ENCODE data around the gene AURKA. TPM values are rescaled to one million over a fixed set of nuclear protein-coding genes. Genes with fewer than 3 reads are reported as not detected.
"Not testable (repeated sequence)": the region's sequence is repeated elsewhere in the genome, so short reads cannot be mapped to it uniquely, and the experiment has no call there.

AURKA gene
- total RNA-seq, 1 experiment from 2014 or later: 46.8 TPM

- no peaks in the 10 kb centered on the region for H3K4me1 ChIP-seq (ENCODE audit: low read length)
- H3K36me3 ChIP-seq (ENCODE audit: insufficient read depth, low read length): no peaks in the 10 kb centered on the region
- H3K79me2 ChIP-seq (ENCODE audit: low read length): no peaks in the 10 kb centered on the region
- H4K20me1 ChIP-seq (ENCODE audit: insufficient read depth, low read depth, low read length): no peaks in the 10 kb centered on the region
- no peak overlapping the region for H3K4me2 ChIP-seq (ENCODE audit: low read depth, low read length, poor library complexity, severe bottlenecking)
- H3K4me3 ChIP-seq (ENCODE audit: low read length): no peak overlapping the region
- no peaks in the 10 kb centered on the region for H3K9me2 ChIP-seq (replicated peaks; ENCODE audit: insufficient read depth, low read length)
- no peak overlapping the region for H2AFZ ChIP-seq (ENCODE audit: low read length)
- H3K27me3 ChIP-seq (ENCODE audit: low read length): no peaks in the 10 kb centered on the region
- no peak overlapping the region for H3K9ac ChIP-seq (ENCODE audit: low read length)
- H3K27ac ChIP-seq (ENCODE audit: low read length): no peak overlapping the region
- no peak for DNase-seq
- no peaks in the 10 kb centered on the region for H3K9me3 ChIP-seq (ENCODE audit: low read length)
These were observed 44.2 kb downstream of the AURKA start for GRCh38 chr20:56347628-56348304.

- Histone ChIP-seq H3K9me3 (ENCODE audit: low read length) (no peaks in the 10 kb centered on the region), H4K20me1 (ENCODE audit: insufficient read depth, low read depth, low read length) (no peaks in the 10 kb centered on the region), H3K4me3 (ENCODE audit: low read length) (no peak overlapping the region), H3K4me2 (ENCODE audit: low read depth, low read length, poor library complexity, severe bottlenecking) (no peak overlapping the region), H3K9me2 (replicated peaks; ENCODE audit: insufficient read depth, low read length) (no peaks in the 10 kb centered on the region), H3K27ac (ENCODE audit: low read length) (no peak overlapping the region), H3K9ac (ENCODE audit: low read length) (no peak overlapping the region), H3K79me2 (ENCODE audit: low read length) (no peaks in the 10 kb centered on the region), H3K4me1 (ENCODE audit: low read length) (no peaks in the 10 kb centered on the region), H2AFZ (ENCODE audit: low read length) (no peak overlapping the region), H3K27me3 (ENCODE audit: low read length) (no peaks in the 10 kb centered on the region), H3K36me3 (ENCODE audit: insufficient read depth, low read length) (no peaks in the 10 kb centered on the region)
- DNase-seq: no peak
These were observed 46.1 kb downstream of the AURKA start for GRCh38 chr20:56345911-56346310.

- no peaks in the 10 kb centered on the region for H3K9me3 ChIP-seq (ENCODE audit: low read length)
- H4K20me1 ChIP-seq (ENCODE audit: insufficient read depth, low read depth, low read length): no peaks in the 10 kb centered on the region
- DNase-seq: peak; percentile 16
- H3K4me3 ChIP-seq (ENCODE audit: low read length): no peak overlapping the region
- no peaks in the 10 kb centered on the region for H3K27me3 ChIP-seq (ENCODE audit: low read length)
- no peaks in the 10 kb centered on the region for H3K36me3 ChIP-seq (ENCODE audit: insufficient read depth, low read length)
- no peaks in the 10 kb centered on the region for H3K4me1 ChIP-seq (ENCODE audit: low read length)
- no peak overlapping the region for H3K9ac ChIP-seq (ENCODE audit: low read length)
- no peak overlapping the region for H3K27ac ChIP-seq (ENCODE audit: low read length)
- H3K9me2 ChIP-seq (replicated peaks; ENCODE audit: insufficient read depth, low read length): no peaks in the 10 kb centered on the region
- no peaks in the 10 kb centered on the region for H3K79me2 ChIP-seq (ENCODE audit: low read length)
- H2AFZ ChIP-seq (ENCODE audit: low read length): no peak overlapping the region
- H3K4me2 ChIP-seq (ENCODE audit: low read depth, low read length, poor library complexity, severe bottlenecking): no peak overlapping the region
These were observed 48.1 kb downstream of the AURKA start for GRCh38 chr20:56343861-56344381.

GRCh38 chr20:56342783-56343182 lies 49.2 kb downstream of the AURKA start:
- Histone ChIP-seq H3K27me3 (ENCODE audit: low read length) (no peaks in the 10 kb centered on the region), H3K9me2 (replicated peaks; ENCODE audit: insufficient read depth, low read length) (no peaks in the 10 kb centered on the region), H3K79me2 (ENCODE audit: low read length) (no peaks in the 10 kb centered on the region), H3K9ac (ENCODE audit: low read length) (no peak overlapping the region), H3K4me1 (ENCODE audit: low read length) (no peaks in the 10 kb centered on the region), H3K4me3 (ENCODE audit: low read length) (no peak overlapping the region), H3K9me3 (ENCODE audit: low read length) (no peaks in the 10 kb centered on the region), H3K27ac (ENCODE audit: low read length) (no peak overlapping the region), H3K4me2 (ENCODE audit: low read depth, low read length, poor library complexity, severe bottlenecking) (no peak overlapping the region), H2AFZ (ENCODE audit: low read length) (no peak overlapping the region), H4K20me1 (ENCODE audit: insufficient read depth, low read depth, low read length) (no peaks in the 10 kb centered on the region), H3K36me3 (ENCODE audit: insufficient read depth, low read length) (no peaks in the 10 kb centered on the region)
- peak; percentile 27 for DNase-seq

GRCh38 chr20:56336709-56337108 lies 55.3 kb downstream of the AURKA start:
- not testable (repeated sequence) for H3K9ac ChIP-seq (ENCODE audit: low read length); H3K36me3 ChIP-seq (ENCODE audit: insufficient read depth, low read length); H3K9me2 ChIP-seq (replicated peaks; ENCODE audit: insufficient read depth, low read length); H3K4me1 ChIP-seq (ENCODE audit: low read length); H4K20me1 ChIP-seq (ENCODE audit: insufficient read depth, low read depth, low read length); H3K4me3 ChIP-seq (ENCODE audit: low read length); H3K27ac ChIP-seq (ENCODE audit: low read length); H3K27me3 ChIP-seq (ENCODE audit: low read length); H2AFZ ChIP-seq (ENCODE audit: low read length); H3K79me2 ChIP-seq (ENCODE audit: low read length); H3K9me3 ChIP-seq (ENCODE audit: low read length); H3K4me2 ChIP-seq (ENCODE audit: low read depth, low read length, poor library complexity, severe bottlenecking)
- peak; percentile 19 for DNase-seq

- Histone ChIP-seq H3K27ac (ENCODE audit: low read length) (no peak overlapping the region), H2AFZ (ENCODE audit: low read length) (no peak overlapping the region), H3K4me3 (ENCODE audit: low read length) (no peak overlapping the region), H3K9me3 (ENCODE audit: low read length) (no peaks in the 10 kb centered on the region), H3K79me2 (ENCODE audit: low read length) (no peaks in the 10 kb centered on the region), H4K20me1 (ENCODE audit: insufficient read depth, low read depth, low read length) (no peaks in the 10 kb centered on the region), H3K9me2 (replicated peaks; ENCODE audit: insufficient read depth, low read length) (no peaks in the 10 kb centered on the region), H3K9ac (ENCODE audit: low read length) (no peak overlapping the region), H3K4me2 (ENCODE audit: low read depth, low read length, poor library complexity, severe bottlenecking) (no peak overlapping the region), H3K36me3 (ENCODE audit: insufficient read depth, low read length) (no peaks in the 10 kb centered on the region), H3K27me3 (ENCODE audit: low read length) (no peaks in the 10 kb centered on the region), H3K4me1 (ENCODE audit: low read length) (no peaks in the 10 kb centered on the region)
- peak; percentile 61 for DNase-seq
These were observed 63.2 kb downstream of the AURKA start for GRCh38 chr20:56328861-56329260.

GRCh38 chr20:56324806-56325205 lies 67.2 kb downstream of the AURKA start:
- no peaks in the 10 kb centered on the region for H3K79me2 ChIP-seq (ENCODE audit: low read length)
- H3K36me3 ChIP-seq (ENCODE audit: insufficient read depth, low read length): no peaks in the 10 kb centered on the region
- H2AFZ ChIP-seq (ENCODE audit: low read length): no peak overlapping the region
- no peak overlapping the region for H3K4me2 ChIP-seq (ENCODE audit: low read depth, low read length, poor library complexity, severe bottlenecking)
- no peak overlapping the region for H3K4me3 ChIP-seq (ENCODE audit: low read length)
- no peak overlapping the region for H3K27ac ChIP-seq (ENCODE audit: low read length)
- H3K4me1 ChIP-seq (ENCODE audit: low read length): no peaks in the 10 kb centered on the region
- H3K9me2 ChIP-seq (replicated peaks; ENCODE audit: insufficient read depth, low read length): no peaks in the 10 kb centered on the region
- DNase-seq: no peak
- no peaks in the 10 kb centered on the region for H4K20me1 ChIP-seq (ENCODE audit: insufficient read depth, low read depth, low read length)
- H3K9ac ChIP-seq (ENCODE audit: low read length): no peak overlapping the region
- H3K27me3 ChIP-seq (ENCODE audit: low read length): no peaks in the 10 kb centered on the region
- H3K9me3 ChIP-seq (ENCODE audit: low read length): no peaks in the 10 kb centered on the region

GRCh38 chr20:56323656-56324055 lies 68.4 kb downstream of the AURKA start:
- H3K4me3 ChIP-seq (ENCODE audit: low read length): no peak overlapping the region
- H3K4me2 ChIP-seq (ENCODE audit: low read depth, low read length, poor library complexity, severe bottlenecking): no peak overlapping the region
- no peak overlapping the region for H3K27ac ChIP-seq (ENCODE audit: low read length)
- no peaks in the 10 kb centered on the region for H3K79me2 ChIP-seq (ENCODE audit: low read length)
- no peak overlapping the region for H3K9ac ChIP-seq (ENCODE audit: low read length)
- no peaks in the 10 kb centered on the region for H3K9me2 ChIP-seq (replicated peaks; ENCODE audit: insufficient read depth, low read length)
- no peaks in the 10 kb centered on the region for H3K27me3 ChIP-seq (ENCODE audit: low read length)
- no peaks in the 10 kb centered on the region for H4K20me1 ChIP-seq (ENCODE audit: insufficient read depth, low read depth, low read length)
- no peaks in the 10 kb centered on the region for H3K36me3 ChIP-seq (ENCODE audit: insufficient read depth, low read length)
- H3K4me1 ChIP-seq (ENCODE audit: low read length): no peaks in the 10 kb centered on the region
- no peaks in the 10 kb centered on the region for H3K9me3 ChIP-seq (ENCODE audit: low read length)
- no peak overlapping the region for H2AFZ ChIP-seq (ENCODE audit: low read length)
- DNase-seq: no peak
